Measurements from ENCODE around the gene PRR7.

Gene PRR7

DNA sequence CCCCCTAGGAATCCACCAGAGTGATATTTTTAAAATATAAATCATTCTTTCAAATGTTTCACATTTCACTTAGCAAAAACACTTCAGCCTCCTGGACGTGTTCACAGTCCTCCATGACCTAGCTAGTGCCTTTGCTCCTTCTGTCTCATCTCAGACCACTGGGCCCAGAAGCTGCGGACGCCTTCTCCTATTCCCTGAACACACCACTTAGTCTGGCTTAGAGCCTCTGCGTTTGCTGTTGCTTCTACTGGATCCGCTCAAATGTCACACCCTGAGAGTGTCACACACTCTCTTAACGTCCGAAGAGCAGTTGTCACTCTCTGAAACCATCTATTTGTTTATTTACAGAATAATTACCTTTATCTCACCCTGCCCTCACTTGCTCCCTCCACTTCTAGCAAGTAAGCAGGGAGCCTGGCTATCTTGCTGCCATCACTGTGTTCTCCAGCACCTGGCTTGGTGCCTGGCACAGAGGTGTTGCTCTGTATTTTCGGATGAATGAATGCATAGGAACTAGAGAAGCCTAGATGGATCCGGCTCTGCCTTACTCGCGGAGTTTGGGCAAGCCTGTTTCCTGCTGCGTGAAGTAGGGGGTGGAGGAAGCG lies 21.3 kb upstream of the PRR7 start:
- no peak for DNase-seq

DNA sequence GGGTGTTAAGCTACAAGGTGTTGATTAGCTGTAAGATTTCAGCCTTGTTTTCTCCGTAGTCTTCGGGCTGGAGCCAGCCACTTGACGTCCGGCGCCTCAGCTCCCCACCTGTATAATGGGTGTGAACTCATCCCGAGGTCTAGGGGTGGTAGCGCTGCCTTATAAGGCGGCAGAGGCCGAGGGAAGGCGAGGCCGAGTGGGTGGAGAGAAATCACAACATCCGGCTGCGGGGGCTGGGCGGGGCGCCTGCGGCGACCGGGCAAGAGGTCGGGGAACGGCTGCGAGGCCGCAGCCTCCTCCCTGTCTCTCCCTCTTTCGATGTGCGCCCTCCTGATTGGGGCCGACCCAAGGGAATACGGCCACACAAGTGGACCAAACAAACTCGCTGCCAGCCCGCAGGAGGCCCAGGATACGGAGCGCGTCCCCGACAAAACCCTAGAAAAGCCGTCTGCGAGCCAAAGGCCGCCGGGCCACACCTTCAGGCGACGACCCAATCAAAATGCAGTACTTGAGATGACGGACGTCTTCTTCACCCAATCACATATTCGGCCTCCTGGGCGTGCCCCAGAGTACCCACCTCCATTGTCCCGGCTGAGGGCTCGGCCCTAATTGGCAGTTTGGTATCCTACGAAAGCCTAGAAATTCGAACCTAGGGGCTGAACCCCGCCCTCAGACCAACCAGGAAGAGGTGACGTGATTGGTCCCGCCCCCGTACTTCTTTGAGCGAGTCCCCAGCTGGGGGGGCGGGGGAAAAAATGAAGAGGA lies 20.6 kb upstream of the PRR7 start:
- DNase-seq = peak; percentile 100

DNA sequence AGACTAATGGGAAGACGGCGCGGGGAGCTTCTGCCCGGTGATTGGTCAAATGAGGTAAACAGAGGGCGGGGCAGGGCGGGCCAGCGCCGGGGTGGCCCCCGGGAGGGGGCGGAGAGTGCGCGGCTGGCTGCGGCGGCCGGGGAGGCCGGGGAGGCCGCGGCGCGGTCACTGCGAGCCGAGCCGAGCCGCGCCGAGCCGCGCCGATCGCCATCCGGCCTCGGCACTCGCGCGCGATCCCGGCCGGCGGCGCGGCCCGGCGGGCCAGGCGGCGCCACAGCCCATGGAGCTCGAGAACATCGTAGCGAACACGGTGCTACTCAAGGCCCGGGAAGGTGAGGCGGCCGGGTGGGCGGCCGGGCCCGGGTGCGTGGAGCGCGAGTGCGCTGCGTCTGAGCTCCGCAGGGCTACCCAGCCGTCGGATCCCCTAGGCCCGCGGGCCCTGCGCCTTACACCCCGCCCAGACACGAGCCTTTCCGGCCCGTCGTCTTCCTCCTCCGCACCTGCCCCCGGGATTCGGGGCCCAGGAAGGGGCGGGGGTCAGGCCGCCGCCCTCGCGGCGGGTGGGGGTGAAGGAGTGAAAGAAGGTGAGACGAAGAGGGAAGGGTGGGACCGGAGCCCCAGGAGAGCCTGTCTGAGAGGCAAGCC lies 19.9 kb upstream of the PRR7 start, which contains the start of gene GRK6:
Gene GRK6 (plus strand): TSS at position 111 of the 645 bp plus-strand sequence. CDS start 170 bp downstream, at position 281.
- DNase-seq = peak; percentile 51

DNA sequence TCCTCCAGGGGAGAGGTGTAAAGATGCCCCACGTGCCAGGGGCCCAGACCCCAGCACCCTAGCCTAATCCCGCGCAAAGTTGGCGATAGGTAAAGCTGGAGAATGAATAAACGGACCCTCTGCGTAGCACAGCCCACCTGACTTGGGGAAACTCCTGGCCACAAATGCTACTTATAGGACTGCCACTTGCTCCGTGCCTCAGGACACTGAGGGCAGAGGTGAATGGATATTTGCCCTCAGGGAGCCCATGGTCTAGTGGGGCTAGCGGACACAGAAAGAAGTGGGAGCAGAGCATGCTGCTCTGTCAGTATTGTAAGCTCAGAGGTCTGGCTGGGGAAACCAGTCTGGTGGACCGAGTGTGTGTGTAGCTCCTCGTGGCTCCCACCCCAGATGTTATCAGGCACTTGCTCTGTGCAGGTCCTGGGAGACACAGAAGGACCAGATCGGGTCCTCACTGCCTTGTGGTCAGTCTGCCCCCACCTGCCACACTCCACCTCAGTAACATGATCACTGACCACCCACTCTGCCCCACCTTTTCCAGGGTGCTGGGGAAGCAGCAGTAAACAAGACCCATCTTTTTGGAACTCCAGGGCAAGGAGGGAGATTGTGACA lies 19.3 kb upstream of the PRR7 start:
- DNase-seq = no peak

DNA sequence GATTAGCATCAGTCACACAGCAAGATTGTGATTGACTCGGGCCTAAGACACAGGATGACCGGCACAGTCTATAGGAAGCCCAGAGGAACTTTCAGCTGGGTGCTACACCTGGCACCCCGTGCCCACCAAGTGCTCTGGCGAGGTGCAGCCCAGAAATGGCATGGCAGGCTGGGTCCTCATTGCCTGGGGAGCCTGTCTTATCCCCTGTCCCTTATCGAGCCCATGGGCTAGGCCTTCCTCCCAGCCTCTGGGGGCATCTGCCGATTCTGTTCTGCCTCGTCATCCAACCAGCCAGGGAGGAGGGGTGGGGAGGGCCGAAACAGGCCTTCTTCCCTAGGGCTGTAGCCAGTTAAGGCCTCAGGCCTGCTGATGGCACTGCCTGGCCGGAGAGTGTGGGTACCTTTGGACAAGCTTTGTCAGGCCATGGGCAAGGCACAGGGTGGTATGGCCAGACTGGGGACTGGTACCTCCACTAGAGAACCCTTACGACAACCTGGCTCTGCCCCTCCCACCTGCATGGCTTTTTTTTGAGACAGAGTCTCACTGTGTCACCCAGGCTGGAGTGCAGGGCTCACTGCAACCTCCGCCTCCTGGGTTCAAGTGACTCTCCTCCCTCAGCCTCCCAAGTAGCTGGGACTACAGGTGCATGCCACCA lies 18.6 kb upstream of the PRR7 start:
- no peak for DNase-seq

DNA sequence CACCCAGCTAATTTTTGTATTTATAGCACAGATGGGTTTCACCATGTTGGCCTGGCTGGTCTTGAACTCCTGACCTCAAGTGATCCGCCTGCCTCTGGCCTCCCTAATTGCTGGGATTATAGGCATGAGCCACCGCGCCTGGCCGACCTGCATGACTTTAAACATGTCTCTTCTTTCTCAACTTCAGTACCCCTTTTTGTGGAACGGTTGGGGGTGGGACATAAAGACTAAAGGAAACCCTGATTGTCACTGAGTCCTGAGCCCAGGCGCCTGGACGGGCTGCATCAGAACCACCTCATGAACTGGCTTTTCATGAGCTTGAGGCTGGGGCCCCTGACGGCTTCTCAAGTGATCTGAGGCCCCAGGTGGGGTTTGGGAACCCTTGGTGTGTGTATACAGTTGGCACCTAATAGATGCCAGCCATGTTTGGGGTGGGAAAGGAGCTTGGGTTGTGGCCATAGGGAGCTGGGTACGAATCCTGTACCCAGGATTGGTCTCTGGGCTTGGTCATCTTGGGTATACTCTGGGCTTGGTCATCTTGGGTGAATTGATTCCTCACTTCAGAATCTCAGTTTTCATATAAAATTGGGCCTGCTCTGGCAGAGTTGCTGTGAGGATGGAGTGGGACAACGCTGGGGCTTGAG lies 17.9 kb upstream of the PRR7 start:
- DNase-seq = no peak

DNA sequence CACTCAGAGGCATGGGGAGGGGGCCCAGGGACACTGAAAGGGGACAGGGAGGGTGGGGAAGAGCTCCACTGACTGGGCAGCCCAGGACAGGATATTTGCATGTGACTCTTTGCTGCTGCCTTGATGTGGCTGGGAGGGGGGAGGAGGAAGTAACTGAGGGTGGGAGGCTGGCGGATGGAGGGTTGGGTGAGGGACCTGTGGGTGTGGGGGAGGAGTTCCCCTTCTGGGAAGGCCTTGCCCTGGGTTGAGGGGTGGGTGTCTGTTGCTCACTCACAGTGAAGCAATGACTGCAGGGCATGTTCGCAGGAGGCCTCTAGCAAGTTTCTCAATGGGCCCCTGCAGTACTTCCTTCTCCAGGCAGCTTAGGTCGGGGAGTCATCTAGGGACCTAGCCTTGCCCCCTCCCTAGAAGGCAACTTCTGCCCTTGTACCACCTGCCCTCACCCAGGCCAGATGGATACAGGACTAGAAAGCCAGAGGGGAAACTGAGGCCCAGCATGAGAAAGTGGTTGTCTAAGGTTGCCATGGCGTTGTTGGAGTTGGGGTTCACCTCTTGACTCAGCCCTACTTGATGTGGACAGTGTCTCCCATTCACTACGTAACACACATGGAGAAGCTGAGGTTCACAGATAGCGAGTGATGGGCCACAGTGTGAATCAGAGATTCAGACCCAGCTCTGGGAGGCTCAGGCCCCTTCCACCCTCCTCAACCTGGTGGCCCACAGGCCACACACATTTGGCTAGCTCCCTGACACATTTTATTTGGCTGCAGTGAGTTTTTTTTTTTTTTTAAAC lies 17.2 kb upstream of the PRR7 start:
- no peak for DNase-seq

DNA sequence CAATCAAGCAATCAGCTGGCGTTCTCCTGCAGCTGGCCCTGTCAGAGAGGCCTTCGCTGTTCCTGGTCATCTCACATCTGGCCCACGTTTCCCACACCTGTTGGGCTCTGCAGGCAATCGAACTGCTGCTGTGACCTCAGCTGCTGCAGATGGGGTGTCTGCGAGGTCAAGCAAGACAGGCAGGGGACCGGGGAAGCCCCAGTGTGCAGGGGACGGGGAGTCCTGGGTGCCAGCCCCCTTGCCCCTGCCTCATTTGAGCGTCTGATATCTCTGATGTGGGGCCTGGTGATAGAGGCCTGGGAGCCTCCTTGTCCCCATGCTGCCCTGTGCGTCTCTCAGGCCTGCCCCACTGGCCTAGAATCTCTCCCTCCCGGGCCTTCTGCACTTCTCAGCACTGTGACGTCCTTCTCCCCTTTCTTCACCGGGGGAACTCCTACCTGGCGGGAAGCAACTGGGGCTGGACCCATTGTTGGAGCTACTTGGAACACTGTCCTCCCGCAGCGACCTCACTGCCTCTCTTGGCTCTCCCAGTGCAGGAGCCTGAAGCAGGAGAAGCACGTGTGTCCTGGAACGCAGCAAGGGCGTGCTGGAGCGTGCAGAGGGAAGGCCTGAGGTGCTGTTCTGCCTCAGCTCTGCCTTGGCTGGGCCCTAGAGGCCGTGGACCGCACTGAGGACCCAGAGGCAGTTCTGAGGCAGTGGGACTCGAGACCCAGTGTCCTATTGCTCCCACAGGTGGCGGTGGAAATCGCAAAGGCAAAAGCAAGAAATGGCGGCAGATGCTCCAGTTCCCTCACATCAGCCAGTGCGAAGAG lies 16.3 kb upstream of the PRR7 start:
- no peak for DNase-seq

DNA sequence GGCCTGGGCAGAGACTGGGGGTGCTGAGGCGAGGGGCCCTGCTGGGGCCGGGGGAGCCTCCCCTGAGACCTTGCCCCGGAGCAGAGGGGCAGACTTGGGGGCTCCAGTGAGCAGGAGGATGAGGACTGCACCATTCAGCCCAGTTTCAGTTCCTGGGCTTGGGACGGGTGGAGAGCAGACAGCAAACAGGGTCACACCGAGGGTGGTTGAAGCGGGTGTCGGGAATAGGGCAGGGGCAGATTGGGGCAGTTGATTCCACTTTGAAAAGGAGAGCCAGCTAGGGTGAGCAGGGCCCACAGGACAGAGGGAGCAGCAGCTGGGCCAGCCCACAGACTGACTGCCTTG lies 15.7 kb upstream of the PRR7 start:
- no peak for DNase-seq

DNA sequence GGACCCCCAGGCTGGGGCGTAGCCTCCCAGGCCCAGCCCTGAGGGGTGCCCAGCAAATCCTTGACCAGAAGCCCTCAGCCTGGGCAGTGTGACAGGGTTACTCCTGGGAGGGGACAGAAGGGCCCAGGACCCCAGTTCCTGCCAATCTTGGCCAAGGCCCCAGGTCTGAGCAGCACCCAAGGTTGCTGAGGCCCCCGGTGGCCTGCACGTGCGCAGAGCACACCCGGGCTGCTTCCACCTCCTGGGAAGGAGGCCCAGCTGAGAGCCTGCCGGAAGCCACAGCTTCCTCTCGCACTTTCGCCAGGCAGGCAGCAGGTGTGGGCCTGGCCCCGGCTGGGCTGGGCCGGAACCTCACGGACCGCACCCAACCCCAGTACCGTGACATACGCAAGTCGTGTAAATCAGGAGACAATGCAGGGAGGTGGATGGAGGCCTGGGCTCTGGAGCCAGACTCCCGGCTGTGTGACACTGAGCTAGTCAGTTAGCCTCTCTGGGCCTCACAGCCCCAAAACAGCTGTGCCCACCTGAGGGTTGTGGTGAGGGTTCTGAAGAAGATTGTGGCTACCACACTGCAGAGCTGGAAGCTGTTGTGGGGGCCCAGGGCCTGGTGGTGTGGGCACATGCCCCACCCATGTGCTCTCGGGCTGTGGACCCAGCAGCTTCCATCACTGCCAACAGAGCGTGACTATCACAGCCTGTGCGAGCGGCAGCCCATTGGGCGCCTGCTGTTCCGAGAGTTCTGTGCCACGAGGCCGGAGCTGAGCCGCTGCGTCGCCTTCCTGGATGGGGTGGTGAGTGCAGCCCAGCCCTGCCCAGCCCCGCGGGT lies 15.1 kb upstream of the PRR7 start:
- DNase-seq = no peak

DNA sequence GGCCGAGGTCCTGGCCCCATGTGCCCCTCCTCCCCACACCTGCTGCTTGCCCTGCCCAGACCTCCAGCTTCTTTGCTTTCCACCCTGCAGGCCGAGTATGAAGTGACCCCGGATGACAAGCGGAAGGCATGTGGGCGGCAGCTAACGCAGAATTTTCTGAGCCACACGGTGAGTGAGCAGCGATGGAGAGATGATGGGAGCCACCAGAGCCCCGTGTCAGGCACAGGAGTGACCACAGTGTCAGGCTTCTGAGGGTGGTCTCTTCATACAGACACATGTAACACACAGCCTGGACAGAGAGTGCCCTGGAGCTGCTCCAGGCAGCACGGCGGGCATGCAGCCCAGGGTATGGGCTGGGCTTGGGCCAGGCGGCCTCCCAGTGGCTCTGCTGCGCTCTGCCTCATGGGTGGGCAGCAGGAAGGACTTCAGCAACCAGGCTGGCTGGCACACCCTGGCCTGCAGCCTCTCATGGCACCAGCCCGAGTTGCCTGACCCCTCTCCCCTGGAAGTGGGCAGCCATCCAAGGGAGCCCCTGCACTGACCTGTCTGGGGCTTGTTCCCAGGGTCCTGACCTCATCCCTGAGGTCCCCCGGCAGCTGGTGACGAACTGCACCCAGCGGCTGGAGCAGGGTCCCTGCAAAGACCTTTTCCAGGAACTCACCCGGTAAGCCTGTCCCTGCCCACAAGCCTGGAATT lies 14.3 kb upstream of the PRR7 start:
- no peak for DNase-seq

DNA sequence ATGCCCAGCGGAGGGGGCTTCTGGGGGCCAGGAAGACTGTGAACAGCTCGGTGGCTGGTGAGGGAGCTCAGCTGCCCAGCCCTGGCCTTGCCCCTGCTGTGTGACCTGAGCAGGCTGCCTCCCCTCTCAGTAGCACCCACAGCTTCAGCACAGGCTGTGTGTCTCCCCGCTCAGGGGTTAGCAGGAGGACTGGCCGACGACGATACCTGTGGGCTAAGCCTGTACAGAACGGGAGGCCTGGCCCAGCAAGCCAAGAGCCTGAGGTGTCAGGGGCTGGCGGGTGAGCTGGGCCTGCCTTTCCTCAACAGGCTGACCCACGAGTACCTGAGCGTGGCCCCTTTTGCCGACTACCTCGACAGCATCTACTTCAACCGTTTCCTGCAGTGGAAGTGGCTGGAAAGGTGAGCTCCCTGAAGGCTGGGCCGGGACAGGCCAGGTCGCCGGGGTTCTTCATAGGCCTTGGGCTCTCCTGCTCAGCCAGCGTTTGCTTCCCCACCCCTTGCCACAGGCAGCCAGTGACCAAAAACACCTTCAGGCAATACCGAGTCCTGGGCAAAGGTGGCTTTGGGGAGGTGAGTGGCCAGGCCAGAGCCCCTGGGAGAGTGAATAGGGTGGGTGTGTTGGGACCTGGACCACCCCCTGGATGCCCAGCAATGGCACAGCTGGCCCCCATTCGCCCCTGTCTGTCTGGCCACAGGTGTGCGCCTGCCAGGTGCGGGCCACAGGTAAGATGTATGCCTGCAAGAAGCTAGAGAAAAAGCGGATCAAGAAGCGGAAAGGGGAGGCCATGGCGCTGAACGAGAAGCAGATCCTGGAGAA lies 13.6 kb upstream of the PRR7 start:
- DNase-seq = no peak

DNA sequence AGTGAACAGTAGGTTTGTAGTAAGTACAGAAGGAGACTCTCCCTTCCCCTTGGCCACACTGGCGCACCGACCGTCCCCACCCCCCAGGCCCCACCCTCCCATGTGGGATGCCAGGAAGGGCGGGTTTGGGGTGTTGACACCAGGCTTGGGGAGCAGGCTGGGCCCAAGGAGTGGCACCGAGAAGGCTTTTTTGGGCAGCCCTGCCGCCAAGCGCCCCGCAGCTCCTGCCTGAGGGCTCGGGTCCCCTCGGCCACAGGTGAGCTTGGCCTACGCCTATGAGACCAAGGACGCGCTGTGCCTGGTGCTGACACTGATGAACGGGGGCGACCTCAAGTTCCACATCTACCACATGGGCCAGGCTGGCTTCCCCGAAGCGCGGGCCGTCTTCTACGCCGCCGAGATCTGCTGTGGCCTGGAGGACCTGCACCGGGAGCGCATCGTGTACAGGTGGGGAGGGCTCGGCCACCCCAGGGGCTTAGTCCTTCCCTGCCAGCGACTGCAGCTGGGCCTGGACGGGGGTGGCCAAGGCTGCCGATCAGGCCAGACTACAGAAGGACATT lies 12.9 kb upstream of the PRR7 start:
- no peak for DNase-seq

DNA sequence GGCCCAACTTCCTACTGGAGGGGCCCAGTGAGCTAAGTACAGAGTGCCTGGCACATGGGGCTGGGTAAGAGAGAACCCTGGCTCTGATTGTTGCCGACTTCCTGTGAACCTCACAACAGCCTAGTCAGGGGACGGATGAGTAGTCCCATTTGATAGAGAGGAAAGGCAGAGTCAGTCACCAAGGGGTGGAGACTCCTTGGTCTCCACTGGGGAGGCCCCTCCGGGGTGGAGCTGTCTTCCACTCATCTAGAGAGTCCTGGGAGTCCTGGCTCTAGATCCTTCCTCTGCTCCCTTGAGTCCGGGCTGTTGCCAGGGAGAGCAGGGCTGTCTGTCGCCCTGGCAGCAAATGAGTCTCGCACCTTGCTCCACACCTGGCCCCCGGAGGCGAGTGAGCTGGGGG lies 12.2 kb upstream of the PRR7 start:
- no peak for DNase-seq

DNA sequence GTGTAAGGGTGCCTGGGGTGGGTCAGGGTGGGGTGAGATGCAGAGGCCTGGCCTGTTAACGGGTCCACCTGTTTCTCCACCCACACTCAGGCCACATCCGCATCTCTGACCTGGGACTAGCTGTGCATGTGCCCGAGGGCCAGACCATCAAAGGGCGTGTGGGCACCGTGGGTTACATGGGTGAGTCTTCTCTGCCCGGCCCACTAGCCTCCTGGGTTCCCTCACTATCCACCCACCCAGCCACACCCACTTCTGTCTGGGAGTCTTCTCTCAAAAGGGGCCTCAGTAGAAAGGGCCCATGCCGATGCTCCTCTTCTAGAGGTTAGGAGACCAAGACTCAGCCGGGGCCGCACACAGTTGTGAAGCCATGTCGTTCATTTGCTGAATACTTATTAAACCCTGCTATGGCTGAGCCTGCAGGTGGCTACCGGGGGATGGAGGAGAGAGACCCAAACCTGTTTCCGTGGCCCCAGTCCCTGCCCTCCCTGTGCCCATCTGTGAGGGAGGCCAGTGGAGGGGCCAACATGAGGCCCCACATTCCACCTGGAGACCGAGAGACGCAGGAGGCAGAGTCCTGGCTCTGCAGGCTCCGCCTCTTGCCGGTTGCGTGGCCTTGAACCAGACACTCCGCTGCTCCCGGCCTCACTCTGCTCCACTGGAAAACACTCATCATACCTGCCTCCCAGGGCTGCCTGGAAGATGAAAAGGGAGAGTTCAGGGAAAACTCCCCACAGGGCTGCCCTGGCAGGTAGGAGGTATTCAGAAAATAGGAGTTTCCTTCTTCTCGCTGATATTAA lies 11.5 kb upstream of the PRR7 start:
- no peak for DNase-seq

DNA sequence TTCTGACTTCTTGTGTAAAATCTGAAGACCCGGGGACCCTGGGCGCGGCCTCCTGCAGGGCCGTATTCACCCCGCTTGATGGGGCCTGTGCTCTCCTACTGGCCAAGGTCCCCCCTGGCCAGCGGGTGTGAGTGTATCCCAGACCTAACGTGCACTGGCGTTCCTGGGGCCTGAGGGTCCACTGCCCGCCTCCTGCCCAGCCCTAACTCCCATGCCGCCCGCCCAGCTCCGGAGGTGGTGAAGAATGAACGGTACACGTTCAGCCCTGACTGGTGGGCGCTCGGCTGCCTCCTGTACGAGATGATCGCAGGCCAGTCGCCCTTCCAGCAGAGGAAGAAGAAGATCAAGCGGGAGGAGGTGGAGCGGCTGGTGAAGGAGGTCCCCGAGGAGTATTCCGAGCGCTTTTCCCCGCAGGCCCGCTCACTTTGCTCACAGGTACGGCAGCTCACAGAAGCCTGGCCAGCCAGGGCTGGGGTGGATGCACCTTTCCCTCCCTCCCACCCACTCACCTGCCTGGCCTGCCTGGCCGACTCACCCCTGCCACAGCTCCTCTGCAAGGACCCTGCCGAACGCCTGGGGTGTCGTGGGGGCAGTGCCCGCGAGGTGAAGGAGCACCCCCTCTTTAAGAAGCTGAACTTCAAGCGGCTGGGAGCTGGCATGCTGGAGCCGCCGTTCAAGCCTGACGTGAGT lies 10.6 kb upstream of the PRR7 start:
- no peak for DNase-seq

DNA sequence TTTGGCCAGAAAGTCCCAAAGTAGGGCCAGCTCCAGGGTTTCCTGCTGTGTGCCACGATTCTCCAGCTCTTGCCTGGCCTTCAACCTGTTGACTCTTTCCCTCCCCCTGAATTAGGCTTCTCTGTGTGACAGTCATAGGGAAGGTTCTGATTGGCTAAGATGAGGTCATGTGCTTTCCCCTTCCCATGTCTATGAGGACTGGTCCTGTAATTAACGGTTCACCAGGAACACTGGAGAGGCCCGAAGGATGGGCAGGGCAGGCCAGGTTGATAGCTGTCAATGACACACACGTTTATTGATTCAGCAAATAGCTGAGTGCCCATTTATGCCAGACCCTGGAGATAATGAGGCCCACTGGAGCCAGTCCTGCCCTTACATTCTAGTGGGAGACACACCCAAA lies 9.0 kb upstream of the PRR7 start:
- DNase-seq = no peak

All from retina (tissue), 1 donor.